Neural cell (in vitro differentiated cells): Measurements from ENCODE around the gene TTC22.

ENCODE experiments used
- EP300 ChIP-seq: fragments of 450-650 bp; conservative IDR thresholded peaks from 2 replicates; pipeline ENCODE4 v1.6.1; 2014; ENCODE audit warnings: antibody characterized with exemption, mild to moderate bottlenecking, moderate library complexity; ENCODE audit not compliant: poor library complexity, severe bottlenecking
- EZH2 ChIP-seq: fragments of 200-600, 300-800 bp; shearing (Covaris generic), sonication (generic); IDR thresholded peaks from 2 replicates; pipeline ENCODE4 v1.6.1; 2014; ENCODE audit warnings: antibody characterized with exemption, low read length, borderline replicate concordance, mild to moderate bottlenecking; ENCODE audit not compliant: insufficient read depth, poor library complexity, severe bottlenecking
- MXI1 ChIP-seq: fragments of 450-650 bp; conservative IDR thresholded peaks from 2 replicates; pipeline ENCODE4 v1.6.1; 2014; ENCODE audit warnings: antibody characterized with exemption, mild to moderate bottlenecking; ENCODE audit not compliant: poor library complexity, severe bottlenecking
- RAD21 ChIP-seq: fragments of 450-650 bp; conservative IDR thresholded peaks from 2 replicates; pipeline ENCODE4 v1.6.1; 2014; ENCODE audit warnings: antibody characterized with exemption, mild to moderate bottlenecking, moderate library complexity
- TF ChIP-seq, protein P1 (sequence below): fragments of 450-650 bp; IDR thresholded peaks from 2 replicates; pipeline ENCODE4 v1.5.1; 2014; ENCODE audit warnings: antibody characterized with exemption, mild to moderate bottlenecking, moderate library complexity; ENCODE audit not compliant: poor library complexity, severe bottlenecking

- no peak for TF ChIP-seq EZH2
- TF ChIP-seq RAD21: no peak
- TF ChIP-seq, protein P1, sequence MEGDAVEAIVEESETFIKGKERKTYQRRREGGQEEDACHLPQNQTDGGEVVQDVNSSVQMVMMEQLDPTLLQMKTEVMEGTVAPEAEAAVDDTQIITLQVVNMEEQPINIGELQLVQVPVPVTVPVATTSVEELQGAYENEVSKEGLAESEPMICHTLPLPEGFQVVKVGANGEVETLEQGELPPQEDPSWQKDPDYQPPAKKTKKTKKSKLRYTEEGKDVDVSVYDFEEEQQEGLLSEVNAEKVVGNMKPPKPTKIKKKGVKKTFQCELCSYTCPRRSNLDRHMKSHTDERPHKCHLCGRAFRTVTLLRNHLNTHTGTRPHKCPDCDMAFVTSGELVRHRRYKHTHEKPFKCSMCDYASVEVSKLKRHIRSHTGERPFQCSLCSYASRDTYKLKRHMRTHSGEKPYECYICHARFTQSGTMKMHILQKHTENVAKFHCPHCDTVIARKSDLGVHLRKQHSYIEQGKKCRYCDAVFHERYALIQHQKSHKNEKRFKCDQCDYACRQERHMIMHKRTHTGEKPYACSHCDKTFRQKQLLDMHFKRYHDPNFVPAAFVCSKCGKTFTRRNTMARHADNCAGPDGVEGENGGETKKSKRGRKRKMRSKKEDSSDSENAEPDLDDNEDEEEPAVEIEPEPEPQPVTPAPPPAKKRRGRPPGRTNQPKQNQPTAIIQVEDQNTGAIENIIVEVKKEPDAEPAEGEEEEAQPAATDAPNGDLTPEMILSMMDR: no peak
- TF ChIP-seq MXI1: no peak
- TF ChIP-seq EP300: no peak
Observed at GRCh38 chr1:54774820-54775498, 26.2 kb downstream of the TTC22 start.
